ENCODE results near the gene HSPA1L.

DNA sequence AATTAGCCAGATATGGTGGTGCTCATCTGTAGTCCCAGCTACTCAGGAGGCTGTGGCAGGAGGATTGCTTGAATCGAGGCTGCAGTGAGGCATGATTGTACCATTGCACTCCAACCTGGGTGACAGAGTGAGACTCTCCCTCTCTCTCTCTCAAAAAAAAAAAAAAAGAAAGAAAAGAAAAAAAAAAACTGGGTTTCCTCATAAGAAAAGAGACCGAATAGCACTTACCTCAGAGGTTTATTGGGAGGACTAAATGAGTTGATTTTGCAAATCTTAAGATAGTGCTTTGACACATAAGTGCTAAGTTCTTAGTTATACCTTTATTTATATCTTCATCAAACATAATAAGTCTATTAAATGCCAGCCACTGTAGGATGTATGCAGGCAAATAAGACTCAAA is 44.2 kb downstream of the HSPA1L start:
- TF ChIP-seq, protein P1, sequence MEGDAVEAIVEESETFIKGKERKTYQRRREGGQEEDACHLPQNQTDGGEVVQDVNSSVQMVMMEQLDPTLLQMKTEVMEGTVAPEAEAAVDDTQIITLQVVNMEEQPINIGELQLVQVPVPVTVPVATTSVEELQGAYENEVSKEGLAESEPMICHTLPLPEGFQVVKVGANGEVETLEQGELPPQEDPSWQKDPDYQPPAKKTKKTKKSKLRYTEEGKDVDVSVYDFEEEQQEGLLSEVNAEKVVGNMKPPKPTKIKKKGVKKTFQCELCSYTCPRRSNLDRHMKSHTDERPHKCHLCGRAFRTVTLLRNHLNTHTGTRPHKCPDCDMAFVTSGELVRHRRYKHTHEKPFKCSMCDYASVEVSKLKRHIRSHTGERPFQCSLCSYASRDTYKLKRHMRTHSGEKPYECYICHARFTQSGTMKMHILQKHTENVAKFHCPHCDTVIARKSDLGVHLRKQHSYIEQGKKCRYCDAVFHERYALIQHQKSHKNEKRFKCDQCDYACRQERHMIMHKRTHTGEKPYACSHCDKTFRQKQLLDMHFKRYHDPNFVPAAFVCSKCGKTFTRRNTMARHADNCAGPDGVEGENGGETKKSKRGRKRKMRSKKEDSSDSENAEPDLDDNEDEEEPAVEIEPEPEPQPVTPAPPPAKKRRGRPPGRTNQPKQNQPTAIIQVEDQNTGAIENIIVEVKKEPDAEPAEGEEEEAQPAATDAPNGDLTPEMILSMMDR (optimal IDR thresholded peaks at IDR 0.05 in 1 of 3, IDR thresholded peaks at IDR 0.05 in 1 of 3, conservative IDR thresholded peaks at IDR 0.05 in 1 of 3; ENCODE audit: extremely low read depth in 1 of 3, insufficient read depth in 2 of 3, low read length in 3 of 3) = no peak
- no peak for TF ChIP-seq EZH2 (IDR thresholded peaks at IDR 0.05; ENCODE audit: low read length)
